ENCODE results near the gene MAN2A2. TPM values are rescaled to one million over a fixed set of nuclear protein-coding genes. Genes with fewer than 3 reads are reported as not detected.
A peak's percentile ranks its signal among the peaks of the same experiment; 100 is the strongest.

The MAN2A2 gene
- total and polyA plus RNA-seq, 9 of the 15 experiments (the other 6 are each of a cell fraction or from before 2014, with no cell fraction given): 7.3 to 151 (median 43.4) TPM

DNA sequence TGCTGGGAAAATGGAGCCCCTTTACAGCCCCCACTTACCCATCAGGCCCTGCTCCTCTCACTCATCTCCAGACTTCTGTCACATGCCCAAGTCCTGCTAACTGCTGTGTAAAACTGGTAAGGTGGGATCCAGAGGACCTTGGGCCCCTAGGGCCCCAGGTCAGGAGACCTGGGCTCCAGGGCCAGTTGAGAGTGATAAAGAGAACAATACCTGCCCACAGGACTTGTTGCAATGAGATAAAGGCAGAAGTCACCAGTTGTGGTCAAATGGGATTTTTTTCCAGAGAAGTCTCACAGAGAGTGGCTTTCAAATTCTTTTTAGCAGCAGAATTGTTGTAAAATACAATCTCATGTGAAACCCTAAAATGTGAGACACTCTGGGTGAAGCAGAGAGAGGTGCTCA lies 34.0 kb upstream of the MAN2A2 start (continued):
- no peak for TF ChIP-seq RBM15 (IDR thresholded peaks at IDR 0.05; ENCODE audit: insufficient read depth, low read length)

DNA sequence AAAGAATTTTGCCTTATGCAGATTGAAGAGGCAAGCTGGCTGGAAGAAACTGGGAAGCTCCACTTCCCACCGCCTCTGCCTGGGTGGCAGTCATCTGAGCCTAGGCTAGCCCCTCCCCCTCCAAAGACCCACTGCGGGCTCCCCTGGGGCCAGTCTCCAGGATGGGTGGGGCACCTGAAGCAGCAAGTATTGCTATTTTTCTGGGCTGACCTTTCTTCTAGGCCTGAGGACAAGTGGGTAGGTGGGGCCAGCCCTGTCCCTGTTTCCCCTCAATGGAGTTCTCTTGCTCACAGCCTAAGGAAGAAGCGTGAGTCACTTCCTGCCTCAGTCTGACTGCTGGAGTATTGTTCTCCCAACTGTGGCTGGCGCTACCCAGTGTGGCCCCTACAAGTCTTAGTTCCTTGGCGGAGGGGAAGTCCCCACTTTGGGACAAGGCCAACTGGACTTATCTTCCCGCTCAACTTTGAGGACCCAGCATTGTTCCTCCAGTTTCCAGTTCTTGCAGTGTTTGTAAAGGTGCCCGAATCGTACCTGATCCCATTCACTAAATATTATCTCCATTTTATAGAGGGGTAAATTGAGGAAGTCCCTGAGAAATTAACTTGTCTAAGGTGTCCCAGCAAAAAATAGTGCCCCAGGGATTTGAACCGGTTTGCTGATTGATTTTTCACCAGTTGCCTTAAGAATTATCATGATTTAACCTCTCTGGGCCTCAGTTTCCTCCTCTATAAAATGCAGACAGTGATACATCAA lies 33.3 kb upstream of the MAN2A2 start:
- H3K4me1 ChIP-seq (replicated peaks in 1 of 2; ENCODE audit: control insufficient read depth in 2 of 2, insufficient read depth in 2 of 2, low read length in 2 of 2): peaks cover 67 to 77% of the 10 kb centered on the region in 2 experiments
- H3K36me3 ChIP-seq (ENCODE audit: control insufficient read depth, insufficient read depth, low read length): peaks cover 17% of the 10 kb centered on the region
- no peaks in the 10 kb centered on the region; a peak in 1 of 5 replicates for H3K27me3 ChIP-seq (ENCODE audit: control insufficient read depth in 2 of 2, insufficient read depth in 2 of 2, low read length in 2 of 2)
- ATAC-seq (peak; percentile 68), DNase-seq (ENCODE audit: extremely low read depth in 1 of 4, low spot score in 3 of 4) (peak; percentile 73 to 93 (median 74)), FAIRE-seq (peak; percentile 95)
- H3K9me3 ChIP-seq (replicated peaks; ENCODE audit: control insufficient read depth, insufficient read depth, low read depth, low read length): no peaks in the 10 kb centered on the region
- H4K20me1 ChIP-seq (replicated peaks; ENCODE audit: control insufficient read depth, insufficient read depth, low read length): peaks cover 12% of the 10 kb centered on the region; the same call in 1 of the 2 replicates
- no peaks in the 10 kb centered on the region for H3K9me1 ChIP-seq (ENCODE audit: control insufficient read depth, insufficient read depth, low read length)
- H3K4me2 ChIP-seq (ENCODE audit: insufficient read depth, low read length): peak overlapping the region; percentile 91
- peak overlapping the region; percentile 62 for H2AFZ ChIP-seq (ENCODE audit: low read depth, low read length)
- BruUV-seq (replicated peaks): no TSS peak
- peaks cover 50% of the 10 kb centered on the region for H3K79me2 ChIP-seq (ENCODE audit: control insufficient read depth, insufficient read depth, low read length)
- CTCF ChIA-PET (ENCODE audit: low intra/inter-chr PET ratio): no interaction called here
- H3K27ac ChIP-seq (ENCODE audit: extremely low read depth, low read depth, low read length): peak overlapping the region; percentile 96
- intact Hi-C loops (cut with micrococcal nuclease): loop anchor here (1.0 to 5.0 kb wide), 4 partner anchors 28 to 217 kb away; partner anchors contain the start of gene BLM
- WGBS (ENCODE audit: insufficient coverage, low coverage, missing lambda C conversion rate): 4% methylated on average over 9 of the region's 9 CpGs
- POLR2A ChIA-PET: interaction anchor here (0.6 to 2.2 kb wide), 10 partner anchors 12 to 913 kb away, joined by 3 to 10 read pairs (median 4); no protein-coding TSS in a partner anchor
- H3K4me3 ChIP-seq: peak overlapping the region; percentile 78
- peak overlapping the region; percentile 74 to 96 for H3K9ac ChIP-seq (ENCODE audit: insufficient read depth in 1 of 2, low read depth in 2 of 2, low read length in 2 of 2)
- in situ Hi-C loops (cut with MboI): no loop called here
- TF ChIP-seq FUS (optimal IDR thresholded peaks at IDR 0.05; ENCODE audit: low read depth, low read length) (no peak), HDAC2 (IDR thresholded peaks at IDR 0.05) (peak; percentile 55), EP400 (IDR thresholded peaks at IDR 0.05) (peak; percentile 57; the same call in 1 of the 2 replicates), ELF1 (tag; IDR thresholded peaks at IDR 0.05) (no peak), ZNF165 (CRISPR knock-in tag; IDR thresholded peaks at IDR 0.05; ENCODE audit: borderline replicate concordance) (no peak), SRSF1 (IDR thresholded peaks at IDR 0.05; ENCODE audit: low read depth, low read length) (no peak), PTBP1 (IDR thresholded peaks at IDR 0.05; ENCODE audit: low read depth, low read length) (no peak), POLR2B (IDR thresholded peaks at IDR 0.05; ENCODE audit: low read depth, partially characterized antibody) (peak; percentile 46), ZNF253 (CRISPR knock-in tag; conservative IDR thresholded peaks at IDR 0.05) (no peak), GTF2F1 (IDR thresholded peaks at IDR 0.05; ENCODE audit: low read depth, low read length) (peak; percentile 73; the same call in 1 of the 2 replicates), MAFG (tag; conservative IDR thresholded peaks at IDR 0.05) (no peak), PML (IDR thresholded peaks at IDR 0.05; ENCODE audit: low read length) (0 out of 2 replicates have a peak, but pooled peaks have one; percentile 0)
- TF ChIP-seq, protein P1, sequence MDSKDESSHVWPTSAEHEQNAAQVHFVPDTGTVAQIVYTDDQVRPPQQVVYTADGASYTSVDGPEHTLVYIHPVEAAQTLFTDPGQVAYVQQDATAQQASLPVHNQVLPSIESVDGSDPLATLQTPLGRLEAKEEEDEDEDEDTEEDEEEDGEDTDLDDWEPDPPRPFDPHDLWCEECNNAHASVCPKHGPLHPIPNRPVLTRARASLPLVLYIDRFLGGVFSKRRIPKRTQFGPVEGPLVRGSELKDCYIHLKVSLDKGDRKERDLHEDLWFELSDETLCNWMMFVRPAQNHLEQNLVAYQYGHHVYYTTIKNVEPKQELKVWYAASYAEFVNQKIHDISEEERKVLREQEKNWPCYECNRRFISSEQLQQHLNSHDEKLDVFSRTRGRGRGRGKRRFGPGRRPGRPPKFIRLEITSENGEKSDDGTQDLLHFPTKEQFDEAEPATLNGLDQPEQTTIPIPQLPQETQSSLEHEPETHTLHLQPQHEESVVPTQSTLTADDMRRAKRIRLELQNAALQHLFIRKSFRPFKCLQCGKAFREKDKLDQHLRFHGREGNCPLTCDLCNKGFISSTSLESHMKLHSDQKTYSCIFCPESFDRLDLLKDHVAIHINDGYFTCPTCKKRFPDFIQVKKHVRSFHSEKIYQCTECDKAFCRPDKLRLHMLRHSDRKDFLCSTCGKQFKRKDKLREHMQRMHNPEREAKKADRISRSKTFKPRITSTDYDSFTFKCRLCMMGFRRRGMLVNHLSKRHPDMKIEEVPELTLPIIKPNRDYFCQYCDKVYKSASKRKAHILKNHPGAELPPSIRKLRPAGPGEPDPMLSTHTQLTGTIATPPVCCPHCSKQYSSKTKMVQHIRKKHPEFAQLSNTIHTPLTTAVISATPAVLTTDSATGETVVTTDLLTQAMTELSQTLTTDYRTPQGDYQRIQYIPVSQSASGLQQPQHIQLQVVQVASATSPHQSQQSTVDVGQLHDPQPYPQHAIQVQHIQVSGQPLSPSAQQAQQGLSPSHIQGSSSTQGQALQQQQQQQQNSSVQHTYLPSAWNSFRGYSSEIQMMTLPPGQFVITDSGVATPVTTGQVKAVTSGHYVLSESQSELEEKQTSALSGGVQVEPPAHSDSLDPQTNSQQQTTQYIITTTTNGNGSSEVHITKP (IDR thresholded peaks at IDR 0.05; ENCODE audit: partially characterized antibody): peak; percentile 35
- TF ChIP-seq, protein P2, sequence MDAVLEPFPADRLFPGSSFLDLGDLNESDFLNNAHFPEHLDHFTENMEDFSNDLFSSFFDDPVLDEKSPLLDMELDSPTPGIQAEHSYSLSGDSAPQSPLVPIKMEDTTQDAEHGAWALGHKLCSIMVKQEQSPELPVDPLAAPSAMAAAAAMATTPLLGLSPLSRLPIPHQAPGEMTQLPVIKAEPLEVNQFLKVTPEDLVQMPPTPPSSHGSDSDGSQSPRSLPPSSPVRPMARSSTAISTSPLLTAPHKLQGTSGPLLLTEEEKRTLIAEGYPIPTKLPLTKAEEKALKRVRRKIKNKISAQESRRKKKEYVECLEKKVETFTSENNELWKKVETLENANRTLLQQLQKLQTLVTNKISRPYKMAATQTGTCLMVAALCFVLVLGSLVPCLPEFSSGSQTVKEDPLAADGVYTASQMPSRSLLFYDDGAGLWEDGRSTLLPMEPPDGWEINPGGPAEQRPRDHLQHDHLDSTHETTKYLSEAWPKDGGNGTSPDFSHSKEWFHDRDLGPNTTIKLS (IDR thresholded peaks at IDR 0.05; ENCODE audit: borderline replicate concordance, low read depth): no peak
